GM12878 (cell line): ENCODE measurements around the gene TNFSF11. TPM values are rescaled to one million over a fixed set of nuclear protein-coding genes. Genes with fewer than 3 reads are reported as not detected.

Source experiments
- BRCA1 ChIP-seq: IDR thresholded peaks from 2 replicates; pipeline ENCODE4 v1.6.1; 2011; ENCODE audit warnings: low read depth, low read length, improper control_type of control experiment
- EZH2 ChIP-seq: IDR thresholded peaks from 2 replicates; pipeline ENCODE4 v1.6.1; 2012; ENCODE audit warnings: low read depth, mild to moderate bottlenecking, control low read depth, inconsistent platforms, low read length, borderline replicate concordance; ENCODE audit not compliant: control insufficient read depth
- STAT3 ChIP-seq: IDR thresholded peaks from 2 replicates; pipeline ENCODE4 v1.6.1; 2011; ENCODE audit warnings: low read depth, low read length, improper control_type of control experiment
- polyA plus RNA-seq, 11 experiments: library from polyadenylated mRNA; depleted of rRNA in 4 of 11; unstranded in 6 of 11; stranded (reverse) in 5 of 11; fragments of >200 nt; fragmentation: Nextera tagmentation in 4 of 11; fragmentation: Illumina TruSeq in 1 of 11; extraction: Ambion mirVana in 4 of 11; extraction: Trizol in 1 of 11; gene quantifications; 1 replicate in 1 of 11; 2 replicates in 10 of 11; pipeline versions ENCODE4 v1.2.1 to v1.2.3, GENCODE V29; 2011 to 2016; ENCODE audit warnings: inconsistent platforms in 2 of 11, missing spikeins in 2 of 11, low read depth in 1 of 11
- total RNA-seq, 4 experiments: library from RNA; depleted of rRNA in 3 of 4; stranded (reverse); fragments of >200 nt in 3 of 4; fragmentation: Illumina TruSeq in 1 of 4; extraction: Trizol in 1 of 4; gene quantifications; 2 replicates each; pipeline versions ENCODE4 v1.2.1 to v1.2.3, GENCODE V29; 2013 to 2021
- TF ChIP-seq, protein P1 (sequence below): IDR thresholded peaks from 2 replicates; pipeline ENCODE4 v1.6.1; 2012; ENCODE audit warnings: mild to moderate bottlenecking, low read depth, low read length
- TF ChIP-seq, protein P2 (sequence below): fragments of 450-650 bp; IDR thresholded peaks from 2 replicates; pipeline ENCODE4 v1.6.1; 2018; ENCODE audit warnings: borderline replicate concordance, mild to moderate bottlenecking; ENCODE audit not compliant: partially characterized antibody

The TNFSF11 gene
- total and polyA plus RNA-seq, 10 of the 15 experiments (the other 5 are each of a cell fraction or from before 2014, with no cell fraction given), result 0.86 to 14.8 (median 10.0) TPM

- TF ChIP-seq, protein P1, sequence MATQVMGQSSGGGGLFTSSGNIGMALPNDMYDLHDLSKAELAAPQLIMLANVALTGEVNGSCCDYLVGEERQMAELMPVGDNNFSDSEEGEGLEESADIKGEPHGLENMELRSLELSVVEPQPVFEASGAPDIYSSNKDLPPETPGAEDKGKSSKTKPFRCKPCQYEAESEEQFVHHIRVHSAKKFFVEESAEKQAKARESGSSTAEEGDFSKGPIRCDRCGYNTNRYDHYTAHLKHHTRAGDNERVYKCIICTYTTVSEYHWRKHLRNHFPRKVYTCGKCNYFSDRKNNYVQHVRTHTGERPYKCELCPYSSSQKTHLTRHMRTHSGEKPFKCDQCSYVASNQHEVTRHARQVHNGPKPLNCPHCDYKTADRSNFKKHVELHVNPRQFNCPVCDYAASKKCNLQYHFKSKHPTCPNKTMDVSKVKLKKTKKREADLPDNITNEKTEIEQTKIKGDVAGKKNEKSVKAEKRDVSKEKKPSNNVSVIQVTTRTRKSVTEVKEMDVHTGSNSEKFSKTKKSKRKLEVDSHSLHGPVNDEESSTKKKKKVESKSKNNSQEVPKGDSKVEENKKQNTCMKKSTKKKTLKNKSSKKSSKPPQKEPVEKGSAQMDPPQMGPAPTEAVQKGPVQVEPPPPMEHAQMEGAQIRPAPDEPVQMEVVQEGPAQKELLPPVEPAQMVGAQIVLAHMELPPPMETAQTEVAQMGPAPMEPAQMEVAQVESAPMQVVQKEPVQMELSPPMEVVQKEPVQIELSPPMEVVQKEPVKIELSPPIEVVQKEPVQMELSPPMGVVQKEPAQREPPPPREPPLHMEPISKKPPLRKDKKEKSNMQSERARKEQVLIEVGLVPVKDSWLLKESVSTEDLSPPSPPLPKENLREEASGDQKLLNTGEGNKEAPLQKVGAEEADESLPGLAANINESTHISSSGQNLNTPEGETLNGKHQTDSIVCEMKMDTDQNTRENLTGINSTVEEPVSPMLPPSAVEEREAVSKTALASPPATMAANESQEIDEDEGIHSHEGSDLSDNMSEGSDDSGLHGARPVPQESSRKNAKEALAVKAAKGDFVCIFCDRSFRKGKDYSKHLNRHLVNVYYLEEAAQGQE, result no peak
- TF ChIP-seq, protein P2, sequence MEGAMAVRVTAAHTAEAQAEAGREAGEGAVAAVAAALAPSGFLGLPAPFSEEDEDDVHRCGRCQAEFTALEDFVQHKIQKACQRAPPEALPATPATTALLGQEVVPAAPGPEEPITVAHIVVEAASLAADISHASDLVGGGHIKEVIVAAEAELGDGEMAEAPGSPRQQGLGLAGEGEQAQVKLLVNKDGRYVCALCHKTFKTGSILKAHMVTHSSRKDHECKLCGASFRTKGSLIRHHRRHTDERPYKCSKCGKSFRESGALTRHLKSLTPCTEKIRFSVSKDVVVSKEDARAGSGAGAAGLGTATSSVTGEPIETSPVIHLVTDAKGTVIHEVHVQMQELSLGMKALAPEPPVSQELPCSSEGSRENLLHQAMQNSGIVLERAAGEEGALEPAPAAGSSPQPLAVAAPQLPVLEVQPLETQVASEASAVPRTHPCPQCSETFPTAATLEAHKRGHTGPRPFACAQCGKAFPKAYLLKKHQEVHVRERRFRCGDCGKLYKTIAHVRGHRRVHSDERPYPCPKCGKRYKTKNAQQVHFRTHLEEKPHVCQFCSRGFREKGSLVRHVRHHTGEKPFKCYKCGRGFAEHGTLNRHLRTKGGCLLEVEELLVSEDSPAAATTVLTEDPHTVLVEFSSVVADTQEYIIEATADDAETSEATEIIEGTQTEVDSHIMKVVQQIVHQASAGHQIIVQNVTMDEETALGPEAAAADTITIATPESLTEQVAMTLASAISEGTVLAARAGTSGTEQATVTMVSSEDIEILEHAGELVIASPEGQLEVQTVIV, result no peak
- TF ChIP-seq EZH2, result no peak
- no peak for TF ChIP-seq STAT3
- no peak for TF ChIP-seq BRCA1
Measured at GRCh38 chr13:42551611-42552010, 22.3 kb upstream of the TNFSF11 start (continued).
